SU-DHL-6 (cell line): Measurements from ENCODE around the gene TMEM185A.
"Not testable (repeated sequence)": the region's sequence is repeated elsewhere in the genome, so short reads cannot be mapped to it uniquely, and the experiment has no call there.

ENCODE experiments used
- CTCF ChIP-seq: fragments of 200-600 bp; sonication (generic); IDR thresholded peaks from one replicate; pipeline ENCODE4 v1.5.1; 2017; ENCODE audit warnings: antibody characterized with exemption, mild to moderate bottlenecking, low read length, moderate library complexity; ENCODE audit not compliant: insufficient read depth, poor library complexity, severe bottlenecking
- EZH2phosphoT487 ChIP-seq: fragments of 200-600 bp; sonication (generic), shearing (Covaris generic); conservative IDR thresholded peaks from 2 replicates; pipeline ENCODE4 v1.6.1; 2018; ENCODE audit warnings: mild to moderate bottlenecking, antibody characterized with exemption, low read length, moderate library complexity, mixed read lengths

- TF ChIP-seq CTCF, EZH2phosphoT487: not testable (repeated sequence)
Observed at GRCh38 chrX:149595214-149595613, 36.4 kb downstream of the TMEM185A start, which contains the start of gene HSFX2.
